Dermis blood vessel endothelial cell (primary cell): Measurements from ENCODE around the gene IKZF1. TPM values are rescaled to one million over a fixed set of nuclear protein-coding genes. Genes with fewer than 3 reads are reported as not detected.

Experiments
- DNase-seq: peaks from one replicate; pipeline ENCODE4 v3.0.0; 2010
- total RNA-seq: library from RNA; depleted of rRNA; stranded (reverse); fragments of >200 nt; gene quantifications from 2 replicates; pipeline ENCODE4 v1.2.3, GENCODE V29; 2014

The IKZF1 gene
- total RNA-seq, 1 donor from 2014 or later: 0.17 TPM

DNA sequence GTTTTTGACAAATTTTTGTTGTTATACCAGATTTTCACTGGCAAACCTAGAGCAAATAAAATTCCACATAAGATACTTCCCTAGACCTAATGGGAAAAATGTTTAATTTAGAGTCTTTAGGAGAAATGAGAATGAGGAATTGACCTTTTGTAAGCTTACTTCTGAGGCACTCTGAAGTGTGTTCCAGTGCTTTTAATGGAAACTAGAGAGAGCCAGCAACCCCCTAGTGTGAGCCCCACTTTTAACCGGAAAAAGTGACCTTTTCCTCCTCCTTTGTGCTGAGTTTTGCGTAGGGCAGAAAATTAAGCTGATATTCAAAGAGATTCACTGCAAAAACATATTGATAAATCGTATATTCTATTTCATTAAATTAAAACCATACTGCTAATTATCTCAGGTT, 5.2 kb downstream of the IKZF1 start:
- DNase-seq: no peak

DNA sequence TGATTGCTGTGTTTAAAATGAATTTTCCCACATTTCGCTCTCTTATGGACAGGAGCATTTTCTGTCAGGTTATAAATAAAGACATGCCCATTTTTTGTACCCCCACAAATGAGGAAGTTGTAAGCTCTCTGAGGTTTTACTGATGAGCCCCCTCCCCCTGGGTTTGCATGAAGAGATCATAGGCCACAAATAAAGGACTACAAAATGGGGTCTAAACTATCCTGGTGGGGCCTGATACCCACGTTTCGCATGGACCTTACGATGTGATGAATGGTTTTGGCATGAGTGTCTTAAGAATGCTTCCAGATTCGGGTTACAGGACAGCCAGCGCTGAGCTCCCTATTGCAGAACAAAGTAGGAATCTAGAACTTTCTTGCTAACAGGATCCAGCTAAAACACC, 5.8 kb downstream of the IKZF1 start:
- DNase-seq: no peak

DNA sequence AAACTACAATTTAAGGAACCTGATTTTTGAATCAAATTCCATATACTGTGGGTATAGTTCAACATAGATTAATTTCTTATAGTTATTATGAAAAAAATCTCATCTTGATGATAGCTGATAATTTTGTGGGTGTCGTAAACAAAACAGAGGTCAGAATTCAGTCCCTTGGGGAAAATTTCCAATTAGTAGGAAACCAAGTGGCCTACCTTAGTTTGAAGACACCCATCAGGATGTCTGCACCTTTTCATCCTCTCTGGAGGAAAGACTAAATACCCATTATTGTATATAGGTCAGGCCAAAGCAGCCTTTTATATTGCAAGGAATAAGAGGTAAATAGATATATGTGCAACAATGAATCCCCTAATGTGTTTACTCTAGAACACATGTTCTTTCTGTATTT, 6.4 kb downstream of the IKZF1 start:
- no peak for DNase-seq

DNA sequence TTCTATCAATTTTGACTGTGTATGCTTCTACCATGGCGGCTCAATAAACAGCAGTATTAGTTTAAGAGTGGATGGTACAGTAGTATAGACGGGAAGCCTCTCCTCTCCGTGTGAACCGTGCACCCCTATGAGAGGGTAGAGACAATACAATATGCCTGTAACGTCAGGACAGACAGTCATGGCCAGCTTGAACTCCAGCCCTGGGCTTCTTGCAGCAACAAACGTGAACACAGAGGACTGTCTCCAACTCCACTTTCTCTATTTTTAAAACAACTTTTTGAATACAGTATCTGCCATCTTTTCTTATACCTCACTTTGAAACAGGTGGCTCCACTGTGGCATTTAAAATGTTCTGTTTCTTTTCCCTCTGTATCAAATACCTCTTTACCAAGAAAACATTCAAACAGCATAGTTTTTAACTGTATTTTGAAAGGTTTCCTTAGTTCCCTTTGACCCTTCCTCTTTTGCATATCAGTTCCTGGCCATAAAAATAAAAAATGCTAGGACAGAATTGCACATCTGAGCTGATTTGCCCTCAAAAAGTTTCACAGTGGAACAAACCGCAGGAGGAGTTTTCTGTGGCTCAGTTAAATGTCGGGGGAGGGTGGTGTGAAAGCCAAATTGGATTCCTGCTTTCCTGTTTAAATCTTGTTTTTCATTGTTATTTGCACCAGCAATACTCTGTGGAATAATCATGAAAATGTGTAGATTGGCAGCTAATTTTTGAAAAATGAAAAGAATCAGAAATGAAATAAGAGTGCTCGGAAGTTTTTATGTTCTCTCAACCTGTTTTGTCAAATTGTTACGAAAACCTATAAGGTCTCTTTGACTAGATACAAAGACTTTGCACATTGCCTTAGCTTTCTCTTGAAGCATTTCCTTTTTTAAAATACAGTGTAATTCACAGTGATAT, 8.0 kb downstream of the IKZF1 start:
- no peak for DNase-seq

DNA sequence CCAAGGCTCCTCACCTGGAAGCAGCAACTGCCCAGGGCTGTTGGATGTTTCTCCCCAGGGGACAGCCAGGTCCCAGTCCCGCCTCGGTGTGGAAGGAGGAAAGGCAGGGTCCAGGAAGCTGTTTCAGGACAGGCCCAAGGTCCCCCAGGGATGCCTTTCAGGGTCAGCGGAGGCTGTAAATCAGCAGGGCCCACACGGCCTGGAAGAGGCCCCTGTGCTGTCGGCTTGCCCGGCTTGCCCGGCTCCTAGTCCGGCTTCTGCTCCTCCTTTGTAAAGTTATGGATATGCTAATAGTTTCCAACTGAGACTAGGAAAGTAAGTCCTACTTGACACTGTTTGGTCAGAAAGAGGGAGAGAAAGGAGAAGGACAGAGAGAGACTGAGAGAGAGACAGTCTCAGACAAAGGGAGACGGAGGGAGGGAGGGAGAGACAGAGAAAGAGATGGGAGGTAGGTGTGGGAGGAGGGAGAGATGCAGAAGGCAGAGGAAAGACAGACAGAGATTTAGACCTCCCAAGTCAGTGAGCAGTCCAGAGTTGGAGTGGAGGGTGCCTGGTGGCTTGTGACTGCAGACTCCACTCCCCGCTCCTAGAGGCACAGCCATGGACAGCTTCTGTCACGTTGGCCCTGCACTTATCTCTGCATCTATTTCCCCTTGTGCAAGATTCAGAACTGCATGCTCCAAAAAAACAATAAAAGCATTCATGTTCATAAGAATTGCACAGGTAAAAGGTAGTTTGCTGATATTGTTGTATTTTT, 10.5 kb downstream of the IKZF1 start:
- no peak for DNase-seq

DNA sequence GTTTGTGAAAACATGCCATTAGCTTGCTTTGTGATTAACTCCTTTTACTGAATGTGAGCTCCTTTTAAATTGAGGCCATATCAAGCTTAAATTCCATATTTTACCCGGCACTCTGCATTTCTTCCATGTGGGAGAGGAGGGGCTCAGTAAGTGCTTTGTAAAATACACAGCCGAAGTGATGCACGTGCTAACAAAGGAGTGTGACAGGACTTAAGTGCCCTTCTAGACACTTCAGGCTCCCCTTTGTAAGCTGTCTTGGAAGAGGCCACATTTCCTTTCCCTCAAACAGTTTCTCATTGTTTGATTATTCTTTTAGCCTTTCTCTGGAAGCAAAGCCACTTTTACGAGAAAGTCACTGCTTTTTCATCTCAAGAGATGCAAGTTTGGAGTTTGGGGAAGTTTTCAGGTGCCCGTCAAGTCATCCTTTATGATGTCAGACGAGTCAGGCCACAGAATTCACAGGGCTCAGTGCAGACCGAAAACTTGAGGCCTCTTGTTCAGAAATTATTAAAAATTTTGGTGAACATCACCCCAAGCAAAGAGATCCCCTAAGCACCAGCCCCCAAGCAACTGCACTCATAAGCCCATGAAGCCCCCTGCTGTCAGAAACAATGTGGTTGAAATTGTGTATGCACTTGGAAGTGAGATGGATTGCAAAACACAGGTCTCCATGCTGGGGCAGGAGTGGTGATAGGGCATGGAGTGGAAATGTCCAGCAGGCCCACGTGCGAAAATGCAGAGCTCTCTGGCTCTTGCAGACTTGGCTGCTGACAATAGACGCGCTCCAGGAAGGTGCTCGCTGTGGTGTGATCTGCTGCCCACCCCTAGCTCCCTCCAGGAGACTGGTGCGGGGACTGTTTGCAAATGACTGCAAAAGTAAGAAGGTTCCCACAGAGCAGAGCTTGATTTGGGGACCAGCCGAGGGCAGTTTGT, 11.5 kb downstream of the IKZF1 start:
- no peak for DNase-seq

DNA sequence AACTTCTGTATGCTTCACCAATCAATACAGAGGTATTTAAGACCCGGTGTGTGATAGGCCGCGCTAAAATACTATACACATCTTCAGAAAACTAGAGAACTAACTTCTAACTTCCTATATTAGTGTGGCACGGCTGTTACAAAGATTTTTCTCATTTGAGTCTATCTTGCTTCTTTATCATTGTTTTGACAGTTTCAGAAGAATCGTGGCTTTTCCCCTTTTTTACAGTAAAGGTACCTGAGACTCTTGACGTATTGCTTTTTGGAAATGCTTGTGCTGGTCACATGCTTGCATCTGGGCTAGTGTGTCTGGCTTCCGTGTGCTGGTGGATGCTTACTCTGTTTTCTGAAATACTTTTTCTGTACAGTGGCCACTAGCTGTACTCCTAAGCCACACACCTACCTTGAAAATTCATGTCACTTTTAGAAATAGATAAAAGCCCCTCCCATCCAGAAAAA, 12.7 kb downstream of the IKZF1 start:
- no peak for DNase-seq

DNA sequence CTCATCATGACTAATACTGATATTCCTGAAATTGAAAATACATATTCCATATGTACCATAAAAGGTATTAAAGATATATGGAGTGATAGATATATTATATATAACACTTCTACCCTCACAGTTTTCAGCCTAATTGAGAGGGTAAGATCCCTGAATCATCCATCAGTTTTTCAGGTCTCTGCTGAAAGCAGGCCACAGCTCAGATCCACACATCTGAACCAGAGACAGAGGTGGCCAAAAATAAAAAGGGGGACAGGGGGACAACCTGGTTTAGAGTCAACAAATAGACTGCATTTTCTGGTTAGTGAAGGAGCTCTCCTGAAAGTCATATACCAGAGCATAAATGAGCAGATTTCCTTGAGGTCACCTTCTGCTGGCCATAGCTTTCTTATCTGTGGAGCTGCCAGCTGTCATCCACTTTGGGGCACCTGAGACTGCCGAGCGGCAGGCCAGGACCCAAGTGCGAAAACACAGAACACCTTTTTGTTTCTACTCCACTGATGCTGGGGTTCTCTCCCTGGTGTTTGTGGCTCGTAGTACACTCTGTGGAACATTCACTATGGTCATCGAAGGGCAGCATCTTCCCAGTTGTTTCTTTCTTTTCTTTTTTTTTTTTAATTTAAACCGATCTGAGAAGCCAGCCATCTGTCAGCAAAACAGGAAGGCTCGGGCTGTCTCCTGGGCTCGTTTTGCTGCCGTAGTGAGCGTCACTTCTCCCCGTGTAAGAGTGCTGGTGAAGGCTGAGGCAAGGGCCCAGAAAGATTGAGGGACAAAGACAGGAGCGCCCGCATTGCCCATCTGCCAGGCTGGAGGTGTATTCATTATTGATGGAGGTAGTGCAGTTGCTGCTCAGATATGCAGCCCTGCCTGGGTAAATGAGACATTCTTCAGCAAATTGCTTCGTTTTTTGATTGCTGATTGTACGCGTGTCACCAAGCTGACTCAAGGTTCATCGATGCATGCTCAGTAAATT, 13.5 kb downstream of the IKZF1 start:
- no peak for DNase-seq

DNA sequence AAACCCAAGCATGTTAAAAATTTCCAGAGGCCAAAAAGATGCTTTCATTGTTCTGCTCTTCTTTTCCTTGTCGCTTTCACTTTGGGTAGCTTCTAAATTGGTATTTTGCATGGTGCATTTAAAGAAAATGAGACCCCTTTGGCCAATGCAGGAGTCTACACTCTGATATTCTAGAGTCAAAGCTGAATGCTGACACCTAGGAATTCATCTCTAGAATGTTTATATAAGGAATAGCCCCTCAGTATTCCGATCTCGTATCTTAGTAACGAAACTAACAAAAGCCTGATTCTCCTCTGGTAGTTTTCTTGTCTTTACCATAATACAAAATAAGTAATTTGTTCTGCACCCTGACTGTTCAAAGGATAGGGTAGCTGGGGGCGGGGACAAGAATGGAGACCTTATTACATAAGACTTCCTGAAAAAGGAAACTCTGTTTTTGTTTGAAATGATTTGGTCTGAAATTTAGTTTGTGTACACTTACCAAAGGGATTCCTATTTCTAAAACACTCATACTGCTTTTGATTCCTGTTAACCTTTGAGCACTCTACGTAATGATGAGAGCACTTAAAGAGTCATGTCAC, 17.1 kb downstream of the IKZF1 start:
- no peak for DNase-seq

DNA sequence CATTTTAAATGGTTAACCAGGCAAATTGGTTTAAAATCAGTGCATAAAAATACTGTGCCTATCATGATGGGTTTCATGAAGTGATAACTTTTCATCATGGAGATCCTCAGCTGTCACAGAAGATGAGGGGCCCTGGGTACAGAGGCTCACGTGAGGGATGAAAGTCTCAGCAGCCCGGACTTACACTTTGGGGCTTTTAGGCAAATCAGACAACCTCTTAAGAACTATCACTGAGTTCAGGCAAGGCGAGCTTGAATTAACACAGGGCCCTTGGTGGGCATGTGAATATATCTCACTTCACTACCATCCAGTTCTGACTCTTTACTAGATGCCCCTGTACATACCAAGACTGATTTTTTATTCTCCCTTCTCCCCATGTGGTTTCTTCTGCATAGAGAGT, 19.6 kb downstream of the IKZF1 start:
- DNase-seq: no peak

DNA sequence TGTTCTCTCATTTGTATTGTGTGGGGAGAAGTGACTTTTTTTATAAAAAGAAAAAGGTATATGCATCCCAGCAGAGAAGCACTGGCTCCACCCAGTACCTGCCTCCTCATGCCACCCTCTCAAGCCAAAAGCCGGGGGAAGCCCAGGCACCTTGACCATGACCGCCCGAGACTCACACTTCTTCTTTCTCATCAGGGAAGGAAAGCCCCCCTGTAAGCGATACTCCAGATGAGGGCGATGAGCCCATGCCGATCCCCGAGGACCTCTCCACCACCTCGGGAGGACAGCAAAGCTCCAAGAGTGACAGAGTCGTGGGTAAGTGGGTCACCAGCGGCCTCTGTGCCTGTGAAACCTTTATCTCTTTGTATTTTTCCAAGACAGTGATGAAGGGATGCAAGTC, 22.9 kb downstream of the IKZF1 start:
- no peak for DNase-seq

DNA sequence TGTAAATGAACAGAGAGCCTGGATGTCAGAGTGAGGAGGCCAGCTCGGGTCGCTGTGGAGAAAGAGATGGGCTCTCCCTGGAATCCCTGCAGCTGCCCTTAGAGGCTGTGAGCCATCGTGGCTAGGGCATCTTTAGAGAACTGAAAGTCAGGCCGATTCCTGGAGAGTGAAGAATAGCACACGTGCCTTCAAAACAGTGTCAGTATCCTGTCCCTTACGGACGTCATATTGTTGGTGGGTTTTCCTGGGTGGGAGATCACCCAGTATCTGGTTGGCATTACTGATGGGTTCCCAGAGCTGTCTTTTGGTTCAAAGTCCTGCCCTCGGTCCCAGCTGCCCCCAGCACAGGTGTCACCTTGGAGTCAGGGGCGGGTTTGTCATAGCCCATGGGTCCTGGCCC, 25.3 kb downstream of the IKZF1 start:
- DNase-seq: no peak

DNA sequence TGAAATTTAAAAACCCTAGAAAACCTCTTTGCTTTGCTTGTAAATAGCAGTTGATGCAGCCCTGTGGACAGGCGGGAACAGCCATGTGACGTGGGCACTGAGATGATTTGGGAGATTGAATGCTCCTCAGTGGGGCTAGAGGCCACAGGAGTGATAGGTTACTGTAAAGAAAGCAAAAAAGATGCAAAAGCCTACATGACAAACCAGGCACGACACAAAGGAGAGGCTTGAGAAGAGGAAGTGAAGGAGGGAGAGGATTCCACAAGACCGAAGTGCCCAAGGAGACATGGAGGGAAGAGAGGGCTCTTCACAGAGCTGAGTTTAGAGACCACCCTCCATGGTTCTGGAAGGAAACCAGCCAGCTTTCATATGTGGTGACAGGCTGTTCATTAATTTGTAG, 25.7 kb downstream of the IKZF1 start:
- no peak for DNase-seq

DNA sequence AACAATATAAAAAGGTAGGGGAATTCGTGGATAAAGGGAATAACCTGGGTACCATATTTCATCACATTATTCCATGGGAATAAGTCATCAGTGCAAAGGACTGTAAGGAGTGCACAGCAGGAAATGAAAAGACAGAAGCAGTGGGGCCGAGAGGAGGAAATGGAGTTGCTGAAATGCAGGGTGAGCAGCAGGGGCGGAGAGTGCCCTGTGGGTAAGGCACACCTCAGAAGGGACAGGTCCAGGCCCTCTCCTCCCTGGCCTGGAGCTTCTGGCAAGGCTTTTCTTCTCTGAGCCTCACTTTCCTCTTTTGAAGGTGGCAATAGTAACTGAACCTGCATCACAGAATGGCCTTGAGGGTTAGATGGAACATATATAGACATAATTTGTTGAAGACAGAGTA, 26.2 kb downstream of the IKZF1 start:
- DNase-seq: no peak

DNA sequence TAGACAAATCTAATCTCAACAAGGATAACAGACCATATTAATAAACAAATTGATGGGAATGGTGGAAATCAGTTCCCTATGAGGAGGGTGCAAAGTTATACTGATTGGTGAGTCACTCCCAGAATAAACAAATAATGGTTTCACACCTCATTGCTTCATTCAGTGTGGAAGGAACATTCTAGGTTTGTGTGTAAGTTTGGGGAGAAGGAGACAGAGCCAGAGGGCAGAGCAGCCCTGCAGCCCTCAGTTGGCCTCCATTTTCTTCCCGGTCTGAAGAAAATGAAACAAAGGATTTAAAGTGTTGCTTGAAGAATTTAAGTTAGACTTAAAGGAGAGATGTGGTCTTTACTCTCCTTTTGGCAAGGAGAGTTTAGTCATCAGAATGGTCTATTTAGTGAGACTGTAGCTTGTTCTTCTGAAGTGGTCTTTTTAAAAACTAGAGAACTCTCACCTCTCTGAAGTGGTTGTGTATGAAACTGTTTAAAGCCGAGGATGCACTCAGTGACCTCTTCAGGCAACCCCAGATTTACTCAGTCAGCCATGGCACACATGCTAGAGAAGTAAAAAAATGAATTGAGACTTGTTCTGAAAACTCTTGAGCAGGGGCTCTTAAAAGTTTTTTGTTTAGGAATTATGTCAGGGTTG, 27.2 kb downstream of the IKZF1 start:
- no peak for DNase-seq

DNA sequence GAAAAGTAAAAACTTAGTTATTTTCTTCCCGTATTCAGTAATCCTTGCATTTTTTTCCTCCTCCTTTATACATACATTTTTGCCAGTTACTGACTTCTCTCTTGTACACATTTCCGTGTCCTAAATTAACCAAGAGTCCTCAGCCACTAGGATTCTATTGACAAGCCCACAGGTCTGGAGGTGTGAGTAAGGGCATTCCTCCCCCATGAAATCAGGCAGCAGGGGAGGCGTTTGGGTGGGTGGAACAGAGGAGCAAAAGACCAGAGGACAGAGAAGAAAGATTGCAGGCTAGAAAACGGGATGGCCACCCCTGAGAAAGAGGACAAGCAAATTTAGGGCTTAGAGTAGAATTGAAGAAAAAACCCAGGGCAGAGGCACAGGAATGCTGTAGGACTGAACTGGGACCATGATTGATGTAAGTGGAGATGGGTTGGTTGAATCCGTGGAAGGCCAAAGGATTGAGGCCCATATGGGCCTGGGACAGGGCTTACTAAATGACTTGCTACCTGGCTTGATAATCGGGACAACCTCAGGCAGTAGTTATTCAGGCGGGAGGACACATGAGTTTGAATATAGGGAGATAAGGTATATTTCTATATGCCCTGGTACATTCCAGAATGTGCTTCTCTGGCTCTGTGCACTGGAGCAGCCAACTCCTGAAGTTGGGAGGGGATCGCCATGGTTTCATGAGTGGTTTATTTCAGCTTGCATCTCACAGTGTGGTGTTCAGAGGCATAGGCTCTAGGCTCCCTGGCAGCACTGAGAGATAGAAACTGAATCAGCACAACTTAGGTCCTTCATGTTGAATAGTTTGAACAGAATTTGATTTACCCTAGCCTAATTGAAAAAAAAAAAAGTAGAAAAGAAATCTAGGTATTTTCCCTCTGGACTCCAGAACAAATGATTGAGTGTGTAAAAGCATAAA, 28.0 kb downstream of the IKZF1 start:
- no peak for DNase-seq

DNA sequence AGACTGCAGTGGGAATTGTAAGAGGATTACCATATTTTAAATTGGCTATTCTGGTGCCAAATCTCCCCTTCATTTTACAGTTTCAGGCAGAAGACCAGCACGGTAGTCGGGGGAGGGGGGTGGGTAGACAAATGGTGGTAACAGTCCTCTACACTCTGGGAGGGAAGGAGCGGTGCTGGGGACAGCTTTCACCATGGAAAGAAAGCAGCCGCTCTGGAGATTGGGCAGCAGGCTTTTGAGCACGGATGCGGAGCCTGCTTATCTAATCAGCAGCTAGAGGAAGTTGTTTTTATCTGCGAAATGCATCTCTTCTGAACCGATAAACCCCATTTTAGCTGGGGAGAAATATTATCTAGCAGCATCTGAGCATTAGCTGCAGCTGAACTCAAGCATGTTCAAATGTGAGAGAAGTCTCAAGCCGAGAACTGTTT, 28.7 kb downstream of the IKZF1 start:
- no peak for DNase-seq

DNA sequence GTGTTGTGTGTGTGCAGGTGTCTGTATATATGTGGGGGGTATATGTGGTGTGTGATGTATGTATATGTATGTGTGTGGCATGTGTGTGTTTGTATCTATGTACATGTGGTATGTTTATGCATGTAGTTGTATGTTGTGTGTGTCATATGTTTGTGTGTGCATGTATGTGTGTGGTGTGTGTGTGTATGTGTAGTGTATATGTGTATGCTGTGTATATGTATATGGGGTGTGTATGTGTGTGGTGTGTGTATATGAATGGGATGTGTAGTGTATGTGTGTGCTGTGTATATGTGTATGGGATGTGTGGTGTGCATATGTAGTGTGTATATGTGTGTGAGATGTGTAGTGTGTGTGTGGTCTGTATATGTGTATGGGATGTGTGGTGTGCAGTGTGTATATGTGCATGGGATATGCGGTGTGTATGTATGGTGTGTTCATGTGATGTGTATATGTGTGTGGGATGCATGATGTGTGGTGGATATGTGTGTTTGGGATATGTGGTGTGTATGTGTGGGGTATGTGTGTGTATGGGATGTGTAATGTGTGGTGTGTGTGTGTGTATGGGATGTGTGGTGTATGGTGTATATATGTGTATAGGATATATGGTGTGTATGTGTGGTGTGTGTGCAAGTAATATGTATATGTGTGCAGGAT, 30.0 kb downstream of the IKZF1 start:
- DNase-seq: no peak

DNA sequence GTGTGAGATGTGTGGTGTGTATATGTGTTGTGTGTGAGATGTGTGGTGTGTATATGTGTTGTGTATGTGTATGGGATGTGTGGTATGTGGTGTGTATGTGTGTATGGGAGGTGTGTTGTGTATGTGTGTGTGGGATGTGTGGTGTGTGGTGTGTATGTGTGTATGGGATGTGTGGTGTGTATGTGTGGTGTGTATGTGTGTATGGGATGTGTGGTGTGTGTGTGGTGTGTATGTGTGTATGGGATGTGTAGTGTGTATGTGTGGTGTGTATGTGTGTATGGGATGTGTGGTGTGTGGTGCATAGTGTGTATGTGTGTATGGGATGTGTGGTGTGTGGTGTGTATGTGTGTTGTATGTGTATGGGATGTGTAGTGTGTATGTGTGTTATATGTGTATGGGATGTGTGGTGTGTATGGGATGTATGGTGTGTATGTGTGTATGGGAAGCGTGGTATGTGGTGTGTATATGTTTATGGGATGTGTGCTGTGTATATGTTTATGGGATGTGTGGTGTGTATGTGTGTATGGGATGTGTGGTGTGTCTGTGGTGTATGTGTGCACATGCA, 30.8 kb downstream of the IKZF1 start:
- DNase-seq: no peak
